Left ventricle myocardium inferior (tissue), 1 donor: ENCODE measurements around the gene COPB2. TPM values are rescaled to one million over a fixed set of nuclear protein-coding genes. Genes with fewer than 3 reads are reported as not detected.

Experiments used
- DNase-seq: peaks from one replicate; pipeline ENCODE4 v3.0.0-alpha.2; 2020
- H3K27ac ChIP-seq: fragments of 200-600 bp; replicated peaks from 2 replicates; pipeline ENCODE4 v1.8.0; 2021
- H3K27me3 ChIP-seq: fragments of 200-600 bp; 2 replicates; pipeline ENCODE4 v1.8.0; 2021; ENCODE audit warnings: low read depth
- H3K36me3 ChIP-seq: fragments of 200-600 bp; 2 replicates; pipeline ENCODE4 v1.8.0; 2021
- H3K4me1 ChIP-seq: fragments of 200-600 bp; 2 replicates; pipeline ENCODE4 v1.8.0; 2021
- H3K4me3 ChIP-seq: fragments of 200-600 bp; 2 replicates; pipeline ENCODE4 v1.8.0; 2021; ENCODE audit warnings: mild to moderate bottlenecking, moderate library complexity
- H3K9me3 ChIP-seq: fragments of 200-600 bp; replicated peaks from 2 replicates; pipeline ENCODE4 v1.8.0; 2021
- intact Hi-C: fragments of 100-400 bp; cut with micrococcal nuclease; formaldehyde crosslinking; loops from one replicate; pipeline ENCODE4 v1.11.0; 2022
- total RNA-seq: library from RNA; stranded (reverse); fragmentation: NEBNext Ultra II Directional; extraction: Animal tissue kit (Norgen Biotek cat#: 25700); gene quantifications from one replicate; pipeline ENCODE4 v1.2.1, GENCODE V29; 2021
- TF ChIP-seq, protein P1 (sequence below): fragments of 200-600 bp; IDR thresholded peaks from 2 replicates; pipeline ENCODE4 v1.8.0; 2021; ENCODE audit warnings: antibody characterized with exemption, mild to moderate bottlenecking, borderline replicate concordance
- donor health status: DM: no; HTN: yes; CAD: no; lungs with severe emphysema.

Gene COPB2
- total RNA-seq, 1 donor from 2014 or later, result 68.8 TPM

DNA sequence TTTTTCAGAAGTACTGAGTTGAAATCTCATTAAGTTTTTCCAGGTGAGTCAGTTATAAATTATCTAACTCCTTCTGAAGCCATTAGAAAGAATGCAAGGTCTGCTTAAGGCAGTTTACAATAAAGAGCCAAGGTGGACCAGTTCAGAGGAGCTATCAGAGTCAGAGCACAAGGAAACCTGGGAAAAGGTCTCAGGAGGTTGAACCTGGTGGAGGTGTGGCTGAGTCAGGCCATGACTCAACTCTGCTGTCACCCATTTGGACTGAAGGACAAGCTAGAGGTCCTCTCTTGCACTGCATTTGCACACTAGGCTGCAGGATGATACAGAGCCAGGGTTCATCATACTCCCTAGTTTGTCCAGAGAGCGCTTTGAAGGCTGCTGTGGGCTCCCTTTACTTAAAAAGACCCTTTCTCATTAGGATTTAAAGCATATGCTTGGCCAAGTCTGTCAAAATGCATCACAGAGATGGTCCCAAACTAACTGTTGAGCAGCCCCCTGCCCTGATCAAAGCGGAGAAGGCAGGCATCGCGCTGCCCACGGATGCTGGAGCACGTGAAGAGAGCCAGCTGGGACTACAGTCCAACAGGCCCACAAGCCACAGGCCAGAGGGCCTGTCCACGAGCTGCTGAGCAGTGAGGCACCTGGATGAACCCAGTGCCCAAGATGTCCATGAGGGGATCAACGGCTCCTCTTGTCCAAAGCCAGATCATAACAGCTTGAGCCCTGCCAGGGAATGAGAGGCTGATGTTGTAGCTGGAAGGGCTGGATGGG, 71.6 kb downstream of the COPB2 start:
- Histone ChIP-seq H3K36me3 (no peaks in the 10 kb centered on the region), H3K4me1 (no peaks in the 10 kb centered on the region), H3K27me3 (peaks cover 56% of the 10 kb centered on the region), H3K27ac (no peak overlapping the region), H3K9me3 (no peaks in the 10 kb centered on the region), H3K4me3 (no peak overlapping the region)
- intact Hi-C loops, result no loop called here
- TF ChIP-seq, protein P1, sequence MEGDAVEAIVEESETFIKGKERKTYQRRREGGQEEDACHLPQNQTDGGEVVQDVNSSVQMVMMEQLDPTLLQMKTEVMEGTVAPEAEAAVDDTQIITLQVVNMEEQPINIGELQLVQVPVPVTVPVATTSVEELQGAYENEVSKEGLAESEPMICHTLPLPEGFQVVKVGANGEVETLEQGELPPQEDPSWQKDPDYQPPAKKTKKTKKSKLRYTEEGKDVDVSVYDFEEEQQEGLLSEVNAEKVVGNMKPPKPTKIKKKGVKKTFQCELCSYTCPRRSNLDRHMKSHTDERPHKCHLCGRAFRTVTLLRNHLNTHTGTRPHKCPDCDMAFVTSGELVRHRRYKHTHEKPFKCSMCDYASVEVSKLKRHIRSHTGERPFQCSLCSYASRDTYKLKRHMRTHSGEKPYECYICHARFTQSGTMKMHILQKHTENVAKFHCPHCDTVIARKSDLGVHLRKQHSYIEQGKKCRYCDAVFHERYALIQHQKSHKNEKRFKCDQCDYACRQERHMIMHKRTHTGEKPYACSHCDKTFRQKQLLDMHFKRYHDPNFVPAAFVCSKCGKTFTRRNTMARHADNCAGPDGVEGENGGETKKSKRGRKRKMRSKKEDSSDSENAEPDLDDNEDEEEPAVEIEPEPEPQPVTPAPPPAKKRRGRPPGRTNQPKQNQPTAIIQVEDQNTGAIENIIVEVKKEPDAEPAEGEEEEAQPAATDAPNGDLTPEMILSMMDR, result no peak
- no peak for DNase-seq

DNA sequence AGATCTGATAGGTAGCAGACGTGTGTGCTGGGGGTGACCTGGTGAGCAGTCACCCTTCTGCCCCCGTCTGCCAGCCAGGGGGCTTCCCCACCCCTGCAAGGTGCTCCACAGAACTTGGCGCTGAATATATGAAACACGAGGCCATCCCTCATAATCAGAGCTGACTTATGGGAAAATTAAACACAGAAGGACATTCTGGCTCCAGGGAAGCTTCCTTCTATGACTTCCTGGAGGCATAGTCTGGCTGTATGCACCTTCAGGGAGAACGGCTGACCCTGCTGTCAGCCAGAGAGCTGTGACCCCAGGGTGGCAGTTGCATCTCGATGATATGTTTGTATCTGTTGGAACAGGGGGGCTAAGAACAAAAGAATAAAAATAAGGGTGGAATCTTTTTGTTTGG, 72.2 kb downstream of the COPB2 start:
- Histone ChIP-seq H3K9me3 (no peaks in the 10 kb centered on the region), H3K4me1 (no peaks in the 10 kb centered on the region), H3K4me3 (no peak overlapping the region), H3K27ac (no peak overlapping the region), H3K36me3 (no peaks in the 10 kb centered on the region), H3K27me3 (peaks cover 57% of the 10 kb centered on the region)
- TF ChIP-seq, protein P1, result no peak
- DNase-seq, result no peak
- intact Hi-C loops, result no loop called here

DNA sequence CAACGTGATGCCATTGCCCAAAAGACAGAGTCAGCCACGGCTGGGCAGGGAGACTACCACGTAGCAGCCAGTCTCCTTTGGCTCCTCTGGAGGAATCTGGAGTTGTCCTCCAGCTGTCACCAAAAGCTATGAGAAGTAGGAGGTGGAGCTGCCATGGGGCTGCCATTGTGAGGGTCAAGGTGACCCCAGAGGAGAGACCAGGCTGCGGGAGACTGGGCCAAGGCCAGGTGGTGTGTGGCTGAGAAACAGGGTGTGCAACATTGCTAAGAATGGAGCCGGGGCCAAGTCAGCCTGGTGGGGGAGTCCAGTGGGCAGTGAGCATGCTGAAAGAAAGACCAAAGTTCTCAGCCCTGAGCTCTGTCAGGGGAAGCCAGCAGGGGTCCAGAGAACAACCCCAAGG, 75.5 kb downstream of the COPB2 start:
- Histone ChIP-seq H3K4me1 (no peaks in the 10 kb centered on the region), H3K4me3 (no peak overlapping the region)
- TF ChIP-seq, protein P1, result no peak

DNA sequence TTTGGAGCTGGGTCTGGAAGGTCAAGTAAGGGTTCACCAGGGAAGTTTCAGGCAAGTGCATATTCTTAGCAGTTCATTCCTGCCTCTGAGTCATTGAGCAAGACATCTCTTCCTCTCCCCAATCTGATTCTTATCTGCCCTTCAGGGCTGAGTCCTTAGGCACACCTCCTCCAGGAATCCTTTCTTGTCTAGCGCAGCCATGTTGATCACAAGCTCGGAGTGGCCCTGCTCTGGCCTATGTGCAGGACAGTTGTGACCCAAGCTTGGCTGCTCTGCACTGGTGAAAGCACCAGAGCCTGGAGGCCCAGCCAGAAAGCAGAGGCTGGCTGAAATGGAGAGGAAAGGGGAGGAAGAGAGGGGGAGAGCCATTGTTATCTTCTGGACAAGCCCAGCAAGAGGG, 76.5 kb downstream of the COPB2 start:
- Histone ChIP-seq H3K4me1 (no peaks in the 10 kb centered on the region), H3K27me3 (peaks cover 50% of the 10 kb centered on the region), H3K27ac (no peak overlapping the region), H3K36me3 (no peaks in the 10 kb centered on the region), H3K4me3 (no peak overlapping the region), H3K9me3 (no peaks in the 10 kb centered on the region)
- intact Hi-C loops, result no loop called here
- TF ChIP-seq, protein P1, result no peak
- DNase-seq, result no peak

More for the DNA sequence above, 75.5 kb downstream of the COPB2 start:
- Histone ChIP-seq H3K27ac (no peak overlapping the region), H3K27me3 (peaks cover 60% of the 10 kb centered on the region), H3K9me3 (no peaks in the 10 kb centered on the region), H3K36me3 (no peaks in the 10 kb centered on the region)
- no peak for DNase-seq
- intact Hi-C loops, result no loop called here

DNA sequence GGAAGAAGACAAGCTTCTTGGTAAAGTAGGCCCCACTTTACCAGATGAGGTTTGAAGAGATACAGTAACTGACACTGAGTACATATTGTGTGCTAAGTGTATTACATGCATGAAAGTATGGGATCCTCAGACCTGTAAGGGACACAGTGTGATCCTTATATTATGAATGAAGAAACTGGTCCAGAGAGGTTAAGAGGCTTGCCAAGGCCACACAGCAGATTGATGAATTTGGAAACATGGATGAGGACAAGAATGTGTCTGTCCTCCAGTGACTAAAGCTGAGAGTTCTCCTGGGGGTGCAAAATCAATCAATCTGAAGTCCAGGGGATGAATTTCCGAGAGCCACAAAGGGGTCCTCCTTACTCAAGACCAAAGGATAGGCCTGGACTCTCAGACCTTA, 77.0 kb downstream of the COPB2 start:
- no peak overlapping the region for H3K4me3 ChIP-seq
- intact Hi-C loops, result no loop called here
- TF ChIP-seq, protein P1, result no peak
- H3K27me3 ChIP-seq, result peaks cover 45% of the 10 kb centered on the region
- no peak overlapping the region for H3K27ac ChIP-seq
- no peaks in the 10 kb centered on the region for H3K36me3 ChIP-seq
- H3K9me3 ChIP-seq, result no peaks in the 10 kb centered on the region
- no peak for DNase-seq
- H3K4me1 ChIP-seq, result no peaks in the 10 kb centered on the region
